ENCODE measurements around the gene SOBP.

DNA sequence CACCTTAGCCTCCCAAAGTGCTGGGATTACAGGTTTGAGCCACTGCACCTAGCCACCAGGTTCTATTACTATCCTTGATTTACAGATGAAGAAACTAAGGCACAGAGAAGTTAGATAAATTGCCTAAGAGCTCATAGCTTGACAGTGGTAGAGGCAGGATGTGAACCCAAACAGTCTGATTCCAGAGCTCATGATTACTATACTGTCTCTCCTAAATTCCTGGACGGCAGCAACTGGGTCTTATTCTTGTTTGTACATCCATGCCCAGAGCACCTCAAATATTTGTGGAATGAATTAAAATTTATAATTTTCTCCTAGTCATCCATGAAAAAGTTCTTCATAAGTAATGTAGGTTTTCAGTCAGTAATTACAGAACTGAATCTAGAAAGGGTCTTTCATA is 45.6 kb upstream of the SOBP start:
- no peak for TF ChIP-seq GATA2 (IDR thresholded peaks at IDR 0.05; ENCODE audit: low read depth, low read length)
- no peak for TF ChIP-seq GATA3 (IDR thresholded peaks at IDR 0.05; ENCODE audit: low read depth, low read length)

Measured in SH-SY5Y (cell line).